GM21825 (cell line): ENCODE data around the gene SLC4A7.
"Not testable (repeated sequence)": the region's sequence is repeated elsewhere in the genome, so short reads cannot be mapped to it uniquely, and the experiment has no call there.

Experiments used
- ATAC-seq: cut with Tn5 transposase; IDR thresholded peaks from one replicate; pipeline ENCODE4 v1.9.1; 2021; ENCODE audit warnings: mild to moderate bottlenecking, moderate library complexity; ENCODE audit not compliant: unreplicated experiment

SLC4A7 gene

DNA sequence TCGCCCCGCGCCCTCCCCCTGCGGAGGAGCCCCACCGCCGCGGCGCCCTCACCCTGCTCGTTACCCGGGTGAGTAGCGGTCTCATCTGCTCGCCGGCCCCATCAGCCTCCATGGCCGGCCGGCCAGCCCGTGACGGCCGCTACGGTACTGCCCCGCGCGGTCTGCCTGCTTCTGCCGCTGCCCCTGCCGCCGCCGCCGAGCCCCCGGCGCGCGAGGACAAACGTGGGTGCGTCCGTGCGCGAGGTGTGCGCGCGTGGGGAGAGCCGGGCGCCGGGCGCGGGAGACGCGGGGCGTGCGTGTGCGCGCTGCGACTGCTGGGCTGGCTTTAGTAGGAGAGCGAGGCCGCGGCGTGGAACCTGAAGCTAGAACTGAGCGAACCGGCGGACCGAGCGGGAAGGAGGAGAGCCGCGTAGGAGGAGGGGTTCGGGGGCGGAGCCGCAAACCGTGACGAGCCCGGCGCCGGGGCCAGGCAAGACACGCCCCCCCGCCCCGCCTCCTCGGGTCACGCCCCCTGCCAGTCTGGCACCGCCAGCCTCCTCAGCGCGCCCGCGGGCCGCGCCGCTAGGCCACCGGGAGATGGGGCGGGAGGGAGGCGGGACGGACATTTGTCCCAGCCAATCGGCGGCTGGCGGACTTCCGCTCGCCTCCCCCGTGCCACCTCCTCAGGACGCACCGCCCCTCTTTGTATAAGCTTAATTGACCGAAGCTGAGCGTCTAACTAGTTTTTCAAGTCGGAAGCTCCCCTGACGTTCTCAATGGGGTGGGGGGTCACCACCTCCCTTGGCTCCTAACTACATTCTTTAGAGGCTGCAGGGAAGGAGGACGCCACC is at the start of gene SLC4A7:
Gene SLC4A7 (minus strand): TSS at position 370 of the 830 bp plus-strand sequence. CDS start 258 bp downstream, at position 112.
- peak; percentile 94 for ATAC-seq

DNA sequence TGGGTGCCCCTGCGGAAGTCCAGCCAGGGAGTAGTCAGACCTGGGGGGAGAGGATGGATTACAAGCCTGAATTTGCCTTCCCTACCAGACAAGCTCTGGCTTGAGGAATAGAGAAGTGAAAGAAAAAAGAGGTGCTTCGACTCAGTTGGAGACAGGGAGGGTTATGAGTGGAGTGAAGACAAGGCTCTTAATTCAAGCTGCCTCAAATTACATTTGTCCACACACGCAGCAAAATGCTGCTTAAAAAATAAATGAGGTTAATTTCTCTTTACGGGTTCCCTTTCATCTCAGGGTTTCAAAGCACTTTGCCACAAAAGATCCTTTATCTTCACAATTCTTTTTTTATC is 49.0 kb upstream of the SLC4A7 start:
- no peak for ATAC-seq

DNA sequence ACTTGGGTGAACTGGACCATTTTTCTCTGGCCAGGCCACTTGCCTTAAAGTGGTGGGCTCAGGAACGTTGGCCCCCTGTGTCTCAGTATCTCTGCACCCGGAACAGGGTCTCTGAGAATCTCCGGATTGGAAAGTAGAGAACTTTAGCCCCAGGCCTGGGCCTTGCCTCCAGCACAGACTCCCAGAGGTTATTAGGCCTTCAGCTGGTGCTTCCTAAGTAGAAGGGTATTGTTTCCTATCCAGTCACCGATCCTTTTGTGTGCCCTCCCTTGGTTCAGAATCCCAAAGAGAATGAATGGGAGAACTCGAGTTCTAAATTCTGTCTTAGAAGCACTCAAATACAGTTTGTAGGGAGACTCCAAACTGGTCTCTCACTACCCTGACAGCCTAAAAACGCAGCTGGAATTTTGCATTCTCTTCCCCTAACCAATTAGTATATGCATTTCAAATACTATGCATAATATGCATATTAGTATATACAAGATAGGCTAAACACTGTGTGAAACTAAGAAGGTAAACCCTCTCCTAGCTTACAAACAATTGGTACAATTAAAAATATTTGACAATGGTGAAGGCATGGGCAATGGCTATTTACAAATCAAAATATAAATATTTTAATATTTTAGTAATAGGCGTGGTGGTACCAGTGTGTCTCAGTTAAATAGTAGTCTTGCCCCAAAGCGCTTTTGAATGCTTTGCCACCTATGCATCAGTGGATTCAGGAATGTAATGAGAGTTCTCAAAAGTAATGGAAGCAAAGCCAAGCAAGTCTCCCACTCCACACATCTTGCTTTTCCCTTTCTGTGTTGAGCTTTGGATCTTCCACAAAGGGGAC is 48.5 kb upstream of the SLC4A7 start:
- ATAC-seq, result no peak

DNA sequence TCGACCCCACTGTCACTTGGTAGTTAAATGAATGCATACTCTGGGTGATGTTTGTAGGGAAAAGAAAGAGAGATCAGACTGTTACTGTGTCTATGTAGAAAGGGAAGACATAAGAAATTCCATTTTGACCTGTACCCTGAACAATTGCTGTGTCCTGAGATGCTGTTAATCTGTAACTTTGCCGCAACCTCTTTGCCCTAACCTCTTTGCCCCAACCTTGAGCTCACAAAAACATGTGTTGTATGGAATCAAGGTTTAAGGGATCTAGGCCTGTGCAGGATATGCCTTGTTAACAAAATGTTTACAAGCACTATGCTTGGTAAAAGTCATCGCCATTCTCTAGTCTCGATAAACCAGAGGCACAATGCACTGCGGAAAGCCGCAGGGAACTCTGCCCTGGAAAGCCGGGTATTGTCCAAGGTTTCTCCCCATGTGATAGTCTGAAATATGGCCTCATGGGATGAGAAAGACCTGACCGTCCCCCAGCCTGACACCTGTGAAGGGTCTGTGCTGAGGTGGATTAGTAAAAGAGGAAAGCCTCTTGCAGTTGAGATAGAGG is 47.1 kb upstream of the SLC4A7 start:
- not testable (repeated sequence) for ATAC-seq

DNA sequence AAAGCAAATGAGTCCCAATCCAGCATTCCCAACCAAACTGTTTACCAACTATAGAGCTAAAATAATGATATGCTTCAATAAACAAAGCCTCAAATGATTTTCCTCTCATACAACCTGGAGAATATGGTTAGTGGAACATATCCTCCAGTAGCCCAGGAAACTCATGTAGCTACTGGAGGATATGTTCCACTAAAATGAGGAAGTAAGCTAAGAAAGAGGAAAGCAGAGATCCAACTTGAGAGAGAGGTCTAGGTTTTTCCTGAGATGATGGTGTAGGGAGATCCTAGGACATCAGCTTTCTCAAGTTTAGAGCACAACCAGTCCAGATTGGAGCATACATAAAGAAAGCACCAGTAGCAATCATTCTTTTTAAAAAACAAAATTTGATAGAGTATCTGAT is 44.6 kb upstream of the SLC4A7 start:
- no peak for ATAC-seq

DNA sequence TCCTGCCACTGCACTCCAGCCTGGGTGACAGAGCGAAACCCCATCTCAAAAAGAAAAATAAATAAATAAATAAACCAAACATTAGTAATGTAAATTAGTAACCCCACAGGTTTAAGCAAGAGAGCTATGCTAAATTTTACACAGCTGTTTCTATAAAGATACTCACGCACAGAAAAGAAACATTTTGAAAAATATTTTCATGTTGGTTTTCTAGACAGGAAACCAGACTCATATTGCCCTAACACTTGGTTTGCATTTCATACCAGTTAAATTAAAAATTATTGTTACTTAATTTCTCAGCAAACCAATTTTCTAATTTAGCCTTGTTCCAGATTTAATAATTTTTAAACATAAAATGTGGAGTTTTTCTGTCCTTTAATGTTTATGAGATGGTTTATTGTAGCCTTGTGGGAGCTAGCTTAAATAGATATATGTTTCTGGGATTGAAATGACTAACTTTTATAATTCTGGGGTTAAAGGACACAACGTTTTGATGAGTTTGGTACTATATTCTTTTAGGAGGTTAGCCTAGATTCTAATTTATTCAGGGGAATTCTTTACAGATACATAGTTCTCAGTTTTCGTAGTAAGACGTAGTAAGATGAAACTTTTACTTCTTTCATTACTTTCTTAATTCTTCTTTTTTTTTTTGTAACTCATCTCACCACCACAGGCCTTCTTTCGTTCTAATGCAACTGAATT is 42.6 kb upstream of the SLC4A7 start:
- ATAC-seq, result no peak

DNA sequence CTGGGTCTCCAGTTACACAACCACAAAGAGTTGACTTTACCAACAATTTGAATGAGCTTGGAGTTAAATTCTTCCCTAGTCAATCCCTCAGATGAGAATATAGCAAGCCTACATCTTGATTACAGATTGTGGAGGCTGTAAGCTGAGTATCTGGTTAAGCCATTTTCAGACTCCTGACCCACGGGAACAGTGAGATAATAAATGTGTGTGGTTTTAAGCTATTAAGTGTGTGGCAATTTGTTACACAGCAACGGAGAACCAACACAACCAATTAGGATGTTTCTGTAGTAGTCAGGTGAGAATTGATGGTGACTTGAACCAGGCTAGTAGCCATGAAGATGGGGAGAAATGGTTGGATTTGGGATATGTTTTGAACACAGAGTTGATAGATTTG is 37.7 kb upstream of the SLC4A7 start:
- ATAC-seq, result no peak

DNA sequence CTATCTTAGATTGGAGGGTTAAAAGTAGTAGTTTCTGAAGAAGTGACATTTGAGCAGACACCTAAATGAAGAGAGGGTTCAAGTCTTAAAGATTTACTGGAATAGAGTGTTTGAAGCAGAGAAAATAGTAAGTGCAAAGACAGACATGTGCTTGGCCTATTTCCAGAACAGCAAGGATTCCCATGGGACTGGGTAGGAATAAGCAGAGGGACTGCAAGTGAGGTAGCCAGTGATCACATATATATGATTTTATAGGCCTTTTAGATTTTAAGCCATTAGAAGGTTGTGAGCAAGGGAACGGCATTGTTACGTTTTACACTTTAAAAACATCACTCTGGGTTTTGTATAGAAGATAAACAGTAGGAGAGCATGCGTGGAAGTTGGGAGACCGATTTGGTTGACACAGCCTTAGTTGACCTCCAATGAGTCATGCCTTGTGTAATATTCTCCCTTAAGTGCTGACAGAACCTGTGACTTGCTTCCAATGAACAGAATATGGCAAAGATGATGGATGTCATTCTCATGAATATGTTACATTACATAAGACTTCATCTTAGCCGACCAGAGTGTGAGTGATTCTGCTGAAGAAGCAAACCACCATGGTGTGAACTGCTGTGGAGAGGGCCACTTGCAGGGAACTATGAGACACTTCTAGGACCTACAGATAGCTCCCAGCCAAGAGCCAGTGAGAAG is 37.1 kb upstream of the SLC4A7 start:
- ATAC-seq, result no peak

DNA sequence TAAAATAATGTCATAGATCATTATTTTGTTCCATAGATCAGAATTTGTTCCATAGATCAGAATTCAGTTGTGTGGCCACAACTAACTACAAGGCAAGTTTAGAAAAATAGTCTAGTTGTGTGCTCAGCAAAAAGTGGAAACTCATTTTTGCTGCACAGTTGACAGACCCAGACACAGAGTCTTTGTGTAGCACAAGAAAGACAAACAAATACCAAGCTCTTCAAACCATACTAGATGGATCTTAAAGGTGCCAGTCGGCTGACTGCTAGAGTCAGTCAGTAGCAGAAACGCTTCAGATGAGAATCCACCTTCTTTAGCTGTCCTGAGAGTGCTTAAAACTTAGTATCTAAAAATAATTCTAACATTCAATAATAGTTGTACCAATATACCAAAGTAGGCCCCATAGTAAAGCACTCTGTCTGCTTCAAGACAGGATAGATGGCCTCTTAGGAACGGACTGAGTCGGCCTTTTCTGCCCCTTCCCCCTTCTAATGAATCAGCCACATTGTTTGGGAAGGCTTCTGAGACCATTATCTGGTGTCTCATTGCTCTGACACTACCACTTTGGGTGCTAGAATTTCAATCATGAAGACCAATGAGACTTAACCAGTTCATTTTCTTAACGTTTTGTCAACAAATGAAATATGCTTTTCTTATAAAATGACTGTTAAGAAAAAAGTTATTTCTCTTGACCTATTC is 27.7 kb upstream of the SLC4A7 start:
- no peak for ATAC-seq

DNA sequence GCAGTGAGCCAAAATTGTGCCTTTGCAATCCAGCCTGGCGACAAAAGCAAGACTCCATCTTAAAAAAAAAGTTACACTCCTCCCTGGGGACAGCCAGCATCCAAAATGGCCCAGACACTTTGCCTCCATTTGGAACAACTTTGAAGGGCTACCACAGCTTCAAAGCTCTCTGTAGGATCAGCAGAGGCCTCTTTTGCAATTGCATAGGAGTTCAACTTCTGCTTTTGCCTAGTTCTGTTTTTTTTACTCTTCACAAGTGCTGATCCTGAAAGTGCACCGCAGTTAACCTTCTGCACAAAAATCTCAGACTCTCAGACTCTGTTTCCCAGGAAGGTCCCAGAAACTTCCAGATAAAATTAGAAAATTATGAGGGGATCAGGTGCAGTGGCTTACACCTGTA is 25.2 kb upstream of the SLC4A7 start:
- ATAC-seq, result no peak

DNA sequence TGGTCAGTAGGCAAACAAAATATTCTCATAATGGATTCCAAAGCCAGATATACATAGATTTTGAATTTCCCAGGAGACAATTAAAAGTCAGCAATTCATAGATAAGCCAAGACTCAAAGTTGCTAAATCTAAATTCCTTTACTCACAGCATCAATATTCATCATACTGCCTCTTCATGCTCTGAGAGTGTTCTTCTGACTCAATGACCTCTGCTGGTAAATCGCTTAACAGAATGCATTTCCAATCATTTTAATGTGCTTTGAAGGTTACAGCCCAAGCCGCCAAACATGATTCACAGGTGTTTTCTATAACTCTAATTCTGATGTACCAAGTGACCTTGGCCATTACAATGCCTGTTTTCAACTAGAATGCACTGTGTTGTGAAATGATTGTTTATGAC is 24.2 kb upstream of the SLC4A7 start:
- no peak for ATAC-seq

DNA sequence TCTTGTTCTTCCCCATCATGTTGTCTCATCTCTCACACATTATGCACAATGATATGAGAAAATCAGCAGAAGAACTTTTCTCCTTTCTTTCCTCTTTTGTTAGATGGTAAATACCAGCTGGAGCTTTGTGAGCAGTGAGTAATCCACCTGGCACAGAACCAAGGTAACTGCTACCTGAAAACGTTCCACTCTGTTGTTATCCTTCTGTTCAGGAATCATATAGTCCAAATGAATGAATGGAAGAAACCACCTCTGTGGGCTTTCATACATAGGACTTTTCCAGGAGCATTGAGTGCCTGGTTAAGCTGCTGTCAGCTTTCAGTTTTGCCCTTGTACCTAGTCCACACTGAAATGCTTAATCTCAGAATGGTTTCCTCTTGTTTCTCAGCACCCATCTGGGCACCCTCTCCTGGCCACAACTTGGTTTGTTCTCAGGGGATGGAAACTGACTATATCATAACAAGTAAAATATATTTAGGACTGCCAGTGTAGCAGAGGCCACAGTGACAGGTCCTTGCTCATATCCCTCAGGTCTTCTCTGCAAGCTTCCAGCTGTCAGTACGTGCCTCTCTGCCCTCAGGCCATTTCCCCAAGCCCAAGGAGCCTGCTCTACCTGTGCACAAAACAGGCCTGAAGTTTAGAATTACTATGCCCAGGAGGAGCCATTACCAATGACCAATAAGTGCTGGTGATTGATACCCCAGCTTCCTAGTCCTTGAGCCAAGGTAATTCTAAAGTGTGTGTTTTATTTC is 23.5 kb upstream of the SLC4A7 start:
- ATAC-seq, result no peak

DNA sequence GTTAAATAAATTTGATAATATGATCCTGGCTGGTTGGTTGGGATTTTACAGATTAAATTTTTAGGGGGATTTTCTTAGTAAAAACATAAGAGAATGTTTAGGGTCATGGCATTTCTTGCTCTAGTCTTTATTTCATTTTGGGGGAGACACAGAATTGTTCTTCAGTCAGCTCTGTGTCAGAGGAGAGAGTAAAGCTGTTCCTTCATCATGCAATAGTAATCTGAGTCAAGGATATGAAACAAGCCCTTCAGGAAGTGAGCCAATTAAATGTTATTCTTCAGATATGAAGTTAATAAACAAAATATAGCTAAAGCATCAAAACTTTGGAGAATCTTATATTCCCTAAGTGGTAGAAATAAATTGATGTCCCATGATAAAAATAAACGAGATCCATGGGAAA is 22.9 kb upstream of the SLC4A7 start:
- no peak for ATAC-seq

DNA sequence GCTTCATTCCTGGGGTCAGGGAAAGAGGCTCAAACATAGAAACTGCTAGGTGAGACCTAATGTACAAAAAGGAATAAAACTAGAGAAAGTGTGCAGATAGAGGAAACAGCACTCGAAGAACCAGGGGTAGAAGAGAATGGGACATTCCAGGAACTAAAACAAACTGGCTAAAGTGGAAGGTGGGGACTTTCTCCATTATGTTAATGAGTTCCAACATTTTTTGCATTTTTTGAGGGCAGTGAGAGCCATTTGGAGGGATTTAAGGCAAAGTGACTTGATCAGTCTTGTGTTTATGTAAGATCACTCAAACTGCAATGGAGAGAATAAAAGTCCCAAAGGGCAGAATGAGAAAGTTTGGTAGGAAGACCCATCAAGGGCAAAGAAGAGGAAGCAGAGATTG is 20.6 kb upstream of the SLC4A7 start:
- no peak for ATAC-seq

DNA sequence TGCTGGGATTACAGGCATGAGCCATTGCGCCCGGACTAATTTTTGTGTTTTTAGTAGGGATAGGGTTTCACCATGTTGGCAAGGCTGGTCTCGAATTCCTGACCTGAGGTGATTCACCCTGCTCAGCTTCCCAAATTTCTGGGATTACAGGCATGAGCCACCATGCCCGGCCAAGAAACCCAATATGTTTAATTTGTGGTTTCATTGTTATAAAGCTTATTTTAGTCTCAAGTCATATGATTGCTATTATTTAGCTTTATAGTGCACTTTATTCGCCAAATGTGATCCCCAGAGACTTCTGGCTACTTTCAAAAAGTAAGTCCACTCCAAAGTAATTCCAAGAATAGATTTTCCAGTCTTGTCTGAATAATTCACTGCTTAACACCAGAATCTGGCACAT is 19.3 kb upstream of the SLC4A7 start:
- no peak for ATAC-seq

DNA sequence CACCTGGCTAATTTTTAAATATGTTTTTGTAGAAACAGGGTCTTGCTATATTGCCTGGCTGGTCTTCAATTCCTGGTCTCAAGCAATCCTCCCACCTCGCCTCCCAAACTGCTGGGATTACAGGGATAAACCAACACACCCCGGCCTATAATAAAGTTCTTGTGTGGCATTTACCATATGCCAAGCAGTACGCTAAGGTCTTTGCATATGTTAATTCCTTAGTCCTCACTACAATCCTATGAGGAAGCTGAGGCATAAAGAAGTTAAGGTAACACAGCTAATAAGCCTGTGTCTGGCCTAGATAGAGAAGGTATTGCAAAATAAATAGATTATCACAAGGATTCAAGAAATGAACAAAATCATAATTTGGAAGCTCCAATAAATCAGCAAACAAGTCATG is 17.6 kb upstream of the SLC4A7 start:
- no peak for ATAC-seq

DNA sequence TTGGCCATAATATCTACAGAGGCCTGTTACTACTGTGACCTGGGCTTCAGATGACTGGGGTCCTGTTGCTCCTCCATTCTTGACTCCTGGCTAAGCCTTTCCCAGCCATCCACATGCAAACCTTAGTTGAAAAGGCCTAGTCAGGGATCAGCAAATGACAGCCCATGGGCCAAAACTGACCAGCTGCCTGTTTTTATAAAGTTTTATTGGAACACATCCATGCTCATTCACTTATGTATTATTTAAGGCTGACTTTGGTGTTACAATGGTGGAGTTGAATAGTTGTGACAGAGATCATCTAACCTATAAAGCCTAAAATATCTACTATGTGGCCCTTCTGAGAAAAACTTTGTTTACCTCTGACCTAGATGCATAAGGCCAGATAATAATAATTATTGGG is 16.8 kb upstream of the SLC4A7 start:
- no peak for ATAC-seq

DNA sequence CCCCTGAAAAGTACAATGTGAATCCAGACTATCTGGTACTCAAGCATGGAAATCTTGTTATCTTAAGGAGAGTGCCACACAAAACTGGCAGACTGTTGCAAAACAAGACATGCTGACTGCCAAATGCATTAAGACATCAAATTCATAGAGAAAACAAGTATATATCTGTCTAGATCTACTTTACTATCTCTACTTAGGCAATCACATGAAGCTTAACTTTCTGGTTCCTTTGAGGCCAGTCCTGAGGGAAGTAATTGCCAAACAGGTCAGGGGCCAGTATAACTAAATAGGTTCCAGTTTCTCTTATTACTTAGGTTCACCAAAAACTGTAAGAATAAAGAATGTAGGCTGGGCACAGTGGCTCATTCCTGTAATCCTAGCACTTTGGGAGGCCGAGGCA is 15.9 kb upstream of the SLC4A7 start:
- ATAC-seq, result no peak

DNA sequence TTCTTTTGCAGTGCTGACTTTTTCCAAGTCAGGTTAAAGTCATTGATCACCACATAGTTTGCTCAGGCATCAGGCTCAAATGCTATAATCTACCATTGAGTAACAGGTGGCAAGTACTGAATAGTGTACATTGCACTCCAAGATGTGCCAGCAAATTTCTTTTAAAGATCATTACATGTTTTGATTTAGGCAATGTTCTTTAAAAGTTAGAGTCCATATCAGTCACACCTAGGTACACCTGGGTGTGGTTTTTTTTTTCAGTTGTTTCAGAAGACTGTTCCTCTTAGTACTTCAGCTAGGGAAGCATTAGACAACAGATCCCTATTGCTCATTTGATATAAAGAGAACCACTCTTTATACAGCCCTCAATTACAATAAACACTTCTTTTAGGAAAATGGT is 10.6 kb upstream of the SLC4A7 start:
- ATAC-seq, result no peak
